Measurements from ENCODE around the gene MT1M. TPM values are rescaled to one million over a fixed set of nuclear protein-coding genes. Genes with fewer than 3 reads are reported as not detected.

Gene MT1M
- total and polyA plus RNA-seq, 2 experiments from 2014 or later: 1.1 to 4.7 TPM

DNA sequence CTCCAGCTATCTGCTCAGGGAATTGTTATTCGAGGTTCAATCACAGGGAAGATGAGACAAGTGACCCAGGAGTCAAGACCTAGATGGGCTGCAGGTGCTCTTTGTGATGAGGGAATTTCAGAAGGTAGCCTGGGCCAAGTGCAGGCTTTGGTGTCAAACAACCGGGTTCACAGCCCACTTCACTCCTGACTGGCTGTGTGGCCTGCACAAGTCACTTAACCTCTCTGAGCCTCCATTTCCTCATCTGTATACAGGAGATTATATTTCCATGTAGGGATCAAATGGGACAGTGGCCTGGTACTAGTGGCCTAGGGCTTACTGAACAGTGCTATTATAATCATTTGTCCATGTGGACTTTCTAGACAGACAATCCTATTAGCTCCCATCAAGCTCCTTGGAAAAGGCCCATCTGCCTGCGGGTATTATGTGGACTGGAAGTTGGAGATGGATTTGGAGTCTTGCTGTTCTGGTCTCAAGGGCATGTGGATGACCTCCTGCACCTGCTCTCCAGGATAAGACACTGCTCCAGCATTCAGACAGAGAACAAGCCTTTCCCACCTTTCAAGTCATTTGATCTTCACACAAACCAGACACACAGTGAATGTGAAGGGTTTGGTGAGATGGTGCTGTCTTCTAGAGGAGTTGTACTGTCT lies 46.7 kb downstream of the MT1M start:
- H3K36me3 ChIP-seq (ENCODE audit: insufficient read depth): no peaks in the 10 kb centered on the region
- ATAC-seq (no peak), DNase-seq (ENCODE audit: low spot score) (no peak)
- H3K79me2 ChIP-seq (replicated peaks; ENCODE audit: insufficient read depth): peaks cover 14% of the 10 kb centered on the region
- H4K20me1 ChIP-seq (replicated peaks; ENCODE audit: insufficient read depth): no peaks in the 10 kb centered on the region
- no peak overlapping the region for H3K4me3 ChIP-seq
- peaks cover 14% of the 10 kb centered on the region for H3F3A ChIP-seq (replicated peaks; ENCODE audit: low read depth)
- no peak overlapping the region for H3K4me2 ChIP-seq
- no peak overlapping the region for H3K27ac Mint-ChIP-seq
- no peaks in the 10 kb centered on the region for H3K9me3 Mint-ChIP-seq
- no peak overlapping the region for H3K4me3 Mint-ChIP-seq
- no peaks in the 10 kb centered on the region for H3K9me2 ChIP-seq (ENCODE audit: insufficient read depth)
- peaks cover 48% of the 10 kb centered on the region for H3K4me1 ChIP-seq (ENCODE audit: insufficient read depth)
- no peak for TF ChIP-seq ZNF114 (CRISPR knock-in tag; IDR thresholded peaks at IDR 0.05)
- no peak overlapping the region for H2AFZ ChIP-seq
- peaks cover 24% of the 10 kb centered on the region for H3K27me3 ChIP-seq (ENCODE audit: insufficient read depth)
- peaks cover 47% of the 10 kb centered on the region for H3K4me1 Mint-ChIP-seq
- H3K36me3 Mint-ChIP-seq (ENCODE audit: low read depth): peaks cover 16% of the 10 kb centered on the region
- peaks cover 45% of the 10 kb centered on the region for H3K27me3 Mint-ChIP-seq (ENCODE audit: insufficient read depth, low read depth, poor library complexity)
- H3K27ac ChIP-seq (ENCODE audit: low read depth): no peak overlapping the region

DNA sequence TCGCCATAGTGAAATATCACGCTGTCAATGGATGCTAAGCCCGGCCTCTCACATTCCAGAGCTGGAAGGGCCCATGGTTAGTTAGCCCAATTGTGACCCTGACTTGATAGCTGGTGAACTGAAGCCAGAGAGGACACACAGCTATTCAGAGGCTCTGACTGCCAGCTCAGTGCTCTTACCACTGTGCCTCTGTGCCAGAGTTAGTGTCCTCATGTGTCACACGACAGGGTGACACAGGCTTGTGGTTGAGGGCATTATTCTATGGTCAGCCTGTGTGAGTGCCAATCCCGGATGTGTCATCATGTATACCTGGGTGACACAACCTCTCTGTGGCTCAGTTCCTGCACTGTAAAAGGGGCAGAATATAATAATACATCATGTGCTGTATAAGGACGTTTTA lies 47.4 kb downstream of the MT1M start:
- H3F3A ChIP-seq (replicated peaks; ENCODE audit: low read depth): peaks cover 14% of the 10 kb centered on the region
- H3K27me3 Mint-ChIP-seq (ENCODE audit: insufficient read depth, low read depth, poor library complexity): peaks cover 44% of the 10 kb centered on the region
- H4K20me1 ChIP-seq (replicated peaks; ENCODE audit: insufficient read depth): no peaks in the 10 kb centered on the region
- peaks cover 20% of the 10 kb centered on the region for H3K36me3 Mint-ChIP-seq (ENCODE audit: low read depth)
- H3K4me1 Mint-ChIP-seq: peaks cover 45% of the 10 kb centered on the region
- no peaks in the 10 kb centered on the region for H3K9me3 Mint-ChIP-seq
- H3K4me1 ChIP-seq (ENCODE audit: insufficient read depth): peaks cover 45% of the 10 kb centered on the region
- ATAC-seq (no peak), DNase-seq (ENCODE audit: low spot score) (no peak)
- H3K27ac Mint-ChIP-seq: no peak overlapping the region
- H3K9me2 ChIP-seq (ENCODE audit: insufficient read depth): no peaks in the 10 kb centered on the region
- H3K27me3 ChIP-seq (ENCODE audit: insufficient read depth): peaks cover 24% of the 10 kb centered on the region
- H3K36me3 ChIP-seq (ENCODE audit: insufficient read depth): no peaks in the 10 kb centered on the region
- H3K27ac ChIP-seq (ENCODE audit: low read depth): no peak overlapping the region
- H3K4me3 Mint-ChIP-seq: no peak overlapping the region
- no peak overlapping the region for H3K4me2 ChIP-seq
- H2AFZ ChIP-seq: no peak overlapping the region
- H3K79me2 ChIP-seq (replicated peaks; ENCODE audit: insufficient read depth): peaks cover 14% of the 10 kb centered on the region
- no peak overlapping the region for H3K4me3 ChIP-seq
- TF ChIP-seq, protein P1, sequence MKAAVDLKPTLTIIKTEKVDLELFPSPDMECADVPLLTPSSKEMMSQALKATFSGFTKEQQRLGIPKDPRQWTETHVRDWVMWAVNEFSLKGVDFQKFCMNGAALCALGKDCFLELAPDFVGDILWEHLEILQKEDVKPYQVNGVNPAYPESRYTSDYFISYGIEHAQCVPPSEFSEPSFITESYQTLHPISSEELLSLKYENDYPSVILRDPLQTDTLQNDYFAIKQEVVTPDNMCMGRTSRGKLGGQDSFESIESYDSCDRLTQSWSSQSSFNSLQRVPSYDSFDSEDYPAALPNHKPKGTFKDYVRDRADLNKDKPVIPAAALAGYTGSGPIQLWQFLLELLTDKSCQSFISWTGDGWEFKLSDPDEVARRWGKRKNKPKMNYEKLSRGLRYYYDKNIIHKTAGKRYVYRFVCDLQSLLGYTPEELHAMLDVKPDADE (IDR thresholded peaks at IDR 0.05): no peak
- no peak for TF ChIP-seq ZNF114 (CRISPR knock-in tag; IDR thresholded peaks at IDR 0.05)
- TF ChIP-seq, protein P2, sequence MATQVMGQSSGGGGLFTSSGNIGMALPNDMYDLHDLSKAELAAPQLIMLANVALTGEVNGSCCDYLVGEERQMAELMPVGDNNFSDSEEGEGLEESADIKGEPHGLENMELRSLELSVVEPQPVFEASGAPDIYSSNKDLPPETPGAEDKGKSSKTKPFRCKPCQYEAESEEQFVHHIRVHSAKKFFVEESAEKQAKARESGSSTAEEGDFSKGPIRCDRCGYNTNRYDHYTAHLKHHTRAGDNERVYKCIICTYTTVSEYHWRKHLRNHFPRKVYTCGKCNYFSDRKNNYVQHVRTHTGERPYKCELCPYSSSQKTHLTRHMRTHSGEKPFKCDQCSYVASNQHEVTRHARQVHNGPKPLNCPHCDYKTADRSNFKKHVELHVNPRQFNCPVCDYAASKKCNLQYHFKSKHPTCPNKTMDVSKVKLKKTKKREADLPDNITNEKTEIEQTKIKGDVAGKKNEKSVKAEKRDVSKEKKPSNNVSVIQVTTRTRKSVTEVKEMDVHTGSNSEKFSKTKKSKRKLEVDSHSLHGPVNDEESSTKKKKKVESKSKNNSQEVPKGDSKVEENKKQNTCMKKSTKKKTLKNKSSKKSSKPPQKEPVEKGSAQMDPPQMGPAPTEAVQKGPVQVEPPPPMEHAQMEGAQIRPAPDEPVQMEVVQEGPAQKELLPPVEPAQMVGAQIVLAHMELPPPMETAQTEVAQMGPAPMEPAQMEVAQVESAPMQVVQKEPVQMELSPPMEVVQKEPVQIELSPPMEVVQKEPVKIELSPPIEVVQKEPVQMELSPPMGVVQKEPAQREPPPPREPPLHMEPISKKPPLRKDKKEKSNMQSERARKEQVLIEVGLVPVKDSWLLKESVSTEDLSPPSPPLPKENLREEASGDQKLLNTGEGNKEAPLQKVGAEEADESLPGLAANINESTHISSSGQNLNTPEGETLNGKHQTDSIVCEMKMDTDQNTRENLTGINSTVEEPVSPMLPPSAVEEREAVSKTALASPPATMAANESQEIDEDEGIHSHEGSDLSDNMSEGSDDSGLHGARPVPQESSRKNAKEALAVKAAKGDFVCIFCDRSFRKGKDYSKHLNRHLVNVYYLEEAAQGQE (IDR thresholded peaks at IDR 0.05; ENCODE audit: unreplicated experiment): no peak
- TF ChIP-seq, protein P3, sequence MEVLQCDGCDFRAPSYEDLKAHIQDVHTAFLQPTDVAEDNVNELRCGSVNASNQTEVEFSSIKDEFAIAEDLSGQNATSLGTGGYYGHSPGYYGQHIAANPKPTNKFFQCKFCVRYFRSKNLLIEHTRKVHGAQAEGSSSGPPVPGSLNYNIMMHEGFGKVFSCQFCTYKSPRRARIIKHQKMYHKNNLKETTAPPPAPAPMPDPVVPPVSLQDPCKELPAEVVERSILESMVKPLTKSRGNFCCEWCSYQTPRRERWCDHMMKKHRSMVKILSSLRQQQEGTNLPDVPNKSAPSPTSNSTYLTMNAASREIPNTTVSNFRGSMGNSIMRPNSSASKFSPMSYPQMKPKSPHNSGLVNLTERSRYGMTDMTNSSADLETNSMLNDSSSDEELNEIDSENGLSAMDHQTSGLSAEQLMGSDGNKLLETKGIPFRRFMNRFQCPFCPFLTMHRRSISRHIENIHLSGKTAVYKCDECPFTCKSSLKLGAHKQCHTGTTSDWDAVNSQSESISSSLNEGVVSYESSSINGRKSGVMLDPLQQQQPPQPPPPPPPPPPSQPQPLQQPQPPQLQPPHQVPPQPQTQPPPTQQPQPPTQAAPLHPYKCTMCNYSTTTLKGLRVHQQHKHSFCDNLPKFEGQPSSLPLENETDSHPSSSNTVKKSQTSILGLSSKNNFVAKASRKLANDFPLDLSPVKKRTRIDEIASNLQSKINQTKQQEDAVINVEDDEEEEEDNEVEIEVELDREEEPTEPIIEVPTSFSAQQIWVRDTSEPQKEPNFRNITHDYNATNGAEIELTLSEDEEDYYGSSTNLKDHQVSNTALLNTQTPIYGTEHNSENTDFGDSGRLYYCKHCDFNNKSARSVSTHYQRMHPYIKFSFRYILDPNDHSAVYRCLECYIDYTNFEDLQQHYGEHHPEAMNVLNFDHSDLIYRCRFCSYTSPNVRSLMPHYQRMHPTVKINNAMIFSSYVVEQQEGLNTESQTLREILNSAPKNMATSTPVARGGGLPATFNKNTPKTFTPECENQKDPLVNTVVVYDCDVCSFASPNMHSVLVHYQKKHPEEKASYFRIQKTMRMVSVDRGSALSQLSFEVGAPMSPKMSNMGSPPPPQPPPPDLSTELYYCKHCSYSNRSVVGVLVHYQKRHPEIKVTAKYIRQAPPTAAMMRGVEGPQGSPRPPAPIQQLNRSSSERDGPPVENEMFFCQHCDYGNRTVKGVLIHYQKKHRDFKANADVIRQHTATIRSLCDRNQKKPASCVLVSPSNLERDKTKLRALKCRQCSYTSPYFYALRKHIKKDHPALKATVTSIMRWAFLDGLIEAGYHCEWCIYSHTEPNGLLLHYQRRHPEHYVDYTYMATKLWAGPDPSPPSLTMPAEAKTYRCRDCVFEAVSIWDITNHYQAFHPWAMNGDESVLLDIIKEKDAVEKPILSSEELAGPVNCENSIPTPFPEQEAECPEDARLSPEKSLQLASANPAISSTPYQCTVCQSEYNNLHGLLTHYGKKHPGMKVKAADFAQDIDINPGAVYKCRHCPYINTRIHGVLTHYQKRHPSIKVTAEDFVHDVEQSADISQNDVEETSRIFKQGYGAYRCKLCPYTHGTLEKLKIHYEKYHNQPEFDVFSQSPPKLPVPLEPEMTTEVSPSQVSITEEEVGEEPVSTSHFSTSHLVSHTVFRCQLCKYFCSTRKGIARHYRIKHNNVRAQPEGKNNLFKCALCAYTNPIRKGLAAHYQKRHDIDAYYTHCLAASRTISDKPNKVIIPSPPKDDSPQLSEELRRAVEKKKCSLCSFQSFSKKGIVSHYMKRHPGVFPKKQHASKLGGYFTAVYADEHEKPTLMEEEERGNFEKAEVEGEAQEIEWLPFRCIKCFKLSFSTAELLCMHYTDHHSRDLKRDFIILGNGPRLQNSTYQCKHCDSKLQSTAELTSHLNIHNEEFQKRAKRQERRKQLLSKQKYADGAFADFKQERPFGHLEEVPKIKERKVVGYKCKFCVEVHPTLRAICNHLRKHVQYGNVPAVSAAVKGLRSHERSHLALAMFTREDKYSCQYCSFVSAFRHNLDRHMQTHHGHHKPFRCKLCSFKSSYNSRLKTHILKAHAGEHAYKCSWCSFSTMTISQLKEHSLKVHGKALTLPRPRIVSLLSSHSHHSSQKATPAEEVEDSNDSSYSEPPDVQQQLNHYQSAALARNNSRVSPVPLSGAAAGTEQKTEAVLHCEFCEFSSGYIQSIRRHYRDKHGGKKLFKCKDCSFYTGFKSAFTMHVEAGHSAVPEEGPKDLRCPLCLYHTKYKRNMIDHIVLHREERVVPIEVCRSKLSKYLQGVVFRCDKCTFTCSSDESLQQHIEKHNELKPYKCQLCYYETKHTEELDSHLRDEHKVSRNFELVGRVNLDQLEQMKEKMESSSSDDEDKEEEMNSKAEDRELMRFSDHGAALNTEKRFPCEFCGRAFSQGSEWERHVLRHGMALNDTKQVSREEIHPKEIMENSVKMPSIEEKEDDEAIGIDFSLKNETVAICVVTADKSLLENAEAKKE (CRISPR knock-in tag; IDR thresholded peaks at IDR 0.05): no peak
- TF ChIP-seq CREB1 (CRISPR knock-in tag; IDR thresholded peaks at IDR 0.05; ENCODE audit: low read depth): no peak
- TF ChIP-seq EZH2phosphoT487 (IDR thresholded peaks at IDR 0.05; ENCODE audit: unreplicated experiment): no peak
- TF ChIP-seq ZNF331 (CRISPR knock-in tag; IDR thresholded peaks at IDR 0.05; ENCODE audit: low read depth): no peak
- no peak for TF ChIP-seq NANOG (IDR thresholded peaks at IDR 0.05; ENCODE audit: borderline replicate concordance)
- TF ChIP-seq JUNB (IDR thresholded peaks at IDR 0.05; ENCODE audit: unreplicated experiment): no peak
- TF ChIP-seq STAT1 (IDR thresholded peaks at IDR 0.05; ENCODE audit: unreplicated experiment): no peak
- TF ChIP-seq POLR2AphosphoS5 (IDR thresholded peaks at IDR 0.05; ENCODE audit: low read depth): no peak

All from GM23338 (cell line).